HAP-1 (cell line): ENCODE results near the gene GDE1.

ENCODE experiments used
- DNase-seq, 2 experiments: peaks; one replicate each; pipeline ENCODE4 v3.0.0-alpha.2; 2016 to 2020; ENCODE audit warnings: low spot score in 2 of 2
- H3K27me3 ChIP-seq: fragments of 250-450 bp; sonication (Bioruptor Pico); 2 replicates; pipeline ENCODE4 v1.5.1; 2020; ENCODE audit warnings: low read depth, mild to moderate bottlenecking, moderate library complexity
- H3K36me3 ChIP-seq: fragments of 250-450 bp; sonication (Bioruptor Pico); replicated peaks from 2 replicates; pipeline ENCODE4 v1.5.1; 2020; ENCODE audit warnings: mild to moderate bottlenecking
- H3K4me1 ChIP-seq: fragments of 250-450 bp; sonication (Bioruptor Pico); 2 replicates; pipeline ENCODE4 v1.5.1; 2020; ENCODE audit warnings: mild to moderate bottlenecking
- H3K4me3 ChIP-seq: fragments of 250-450 bp; sonication (Bioruptor Pico); 2 replicates; pipeline ENCODE4 v1.5.1; 2020; ENCODE audit warnings: mild to moderate bottlenecking, moderate library complexity
- H3K9me3 ChIP-seq: fragments of 250-450 bp; sonication (Bioruptor Pico); 2 replicates; pipeline ENCODE4 v1.5.1; 2020; ENCODE audit warnings: mild to moderate bottlenecking, moderate library complexity
- in situ Hi-C: fragments of 300-500 bp; cut with MboI; formaldehyde crosslinking; loops from 3 replicates; pipeline ENCODE4 v1.14.3; 2020; ENCODE audit warnings: low sequenced_read_pairs, inconsistent platforms, mixed read lengths

GDE1 gene

DNA sequence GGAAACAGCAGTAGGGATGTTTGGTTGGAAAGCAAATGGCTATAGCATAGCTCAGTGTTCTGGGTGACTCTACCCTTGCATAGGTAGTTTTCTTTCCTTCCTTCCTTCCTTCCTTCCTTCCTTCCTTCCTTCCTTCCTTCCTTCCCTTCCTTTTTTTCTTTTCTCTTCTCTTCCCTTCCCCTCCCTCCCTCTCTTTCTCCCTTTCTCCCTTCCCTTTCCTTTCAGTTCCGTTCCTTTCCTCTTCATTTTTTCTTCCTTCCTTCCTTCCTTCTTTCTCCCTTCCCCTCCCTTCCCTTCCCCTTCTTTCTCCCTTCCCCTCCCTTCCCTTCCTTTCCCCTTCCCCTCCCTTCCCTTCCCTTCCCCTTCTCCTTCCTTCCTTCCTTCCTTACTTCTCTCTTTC is 31.3 kb downstream of the GDE1 start:
- Histone ChIP-seq H3K9me3 (no peaks in the 10 kb centered on the region), H3K27me3 (no peaks in the 10 kb centered on the region), H3K36me3 (no peaks in the 10 kb centered on the region), H3K4me3 (no peak overlapping the region), H3K4me1 (no peaks in the 10 kb centered on the region; the same call in 1 of the 2 replicates)
- no peak for DNase-seq
- in situ Hi-C loops = no loop called here

DNA sequence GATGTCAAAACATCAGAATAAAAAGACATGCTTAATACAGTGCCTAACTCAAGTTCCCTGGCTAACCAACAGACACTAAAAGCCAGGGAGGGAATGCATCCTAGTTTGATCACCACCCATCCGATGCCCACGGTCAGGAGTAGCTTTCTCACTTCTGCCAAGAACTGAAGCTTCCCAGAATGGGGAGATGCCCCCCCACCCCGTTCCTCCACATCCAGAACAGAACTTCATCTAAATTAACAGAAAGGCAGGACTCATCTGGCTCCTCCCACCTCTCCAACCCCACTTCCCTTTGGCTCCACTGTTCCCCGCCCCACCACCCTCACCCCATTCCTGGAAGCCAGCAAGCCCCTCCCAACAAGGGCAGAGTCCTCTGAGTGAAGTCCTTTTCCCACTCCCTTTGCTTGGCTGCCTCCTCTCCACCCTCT is 33.7 kb downstream of the GDE1 start:
- in situ Hi-C loops = no loop called here
- H3K36me3 ChIP-seq = no peaks in the 10 kb centered on the region
- H3K4me3 ChIP-seq = no peak overlapping the region
- peak in 1 of 2 experiments; percentile 12 for DNase-seq
- H3K9me3 ChIP-seq = no peaks in the 10 kb centered on the region
- no peaks in the 10 kb centered on the region for H3K27me3 ChIP-seq
- H3K4me1 ChIP-seq = no peaks in the 10 kb centered on the region; the same call in 1 of the 2 replicates

DNA sequence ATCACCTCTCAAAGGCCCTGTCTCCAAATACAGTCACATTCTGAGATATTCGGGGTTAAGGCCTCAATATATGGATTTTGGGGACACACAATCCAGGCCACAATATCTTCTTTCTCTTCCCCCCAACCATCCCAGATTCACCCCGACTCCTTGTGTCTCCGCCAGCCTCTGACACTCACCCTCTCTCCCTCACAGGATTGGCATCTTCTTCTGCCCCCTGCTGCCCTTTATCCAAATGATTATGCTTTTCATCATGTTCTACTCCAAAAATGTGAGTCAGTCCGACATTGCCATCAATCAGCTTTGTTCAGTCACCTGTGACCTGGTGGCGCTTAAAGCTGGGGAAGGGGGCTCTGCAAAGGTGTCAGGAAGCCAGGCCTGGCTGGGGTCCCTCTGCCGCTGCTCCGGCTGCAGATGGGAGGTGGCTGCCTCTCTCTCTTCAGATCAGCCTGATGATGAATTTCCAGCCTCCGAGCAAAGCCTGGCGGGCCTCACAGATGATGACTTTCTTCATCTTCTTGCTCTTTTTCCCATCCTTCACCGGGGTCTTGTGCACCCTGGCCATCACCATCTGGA is 35.1 kb downstream of the GDE1 start:
- in situ Hi-C loops = no loop called here
- DNase-seq = no peak
- Histone ChIP-seq H3K9me3 (no peaks in the 10 kb centered on the region), H3K27me3 (no peaks in the 10 kb centered on the region), H3K4me3 (no peak overlapping the region), H3K36me3 (no peaks in the 10 kb centered on the region), H3K4me1 (no peaks in the 10 kb centered on the region; the same call in 1 of the 2 replicates)

DNA sequence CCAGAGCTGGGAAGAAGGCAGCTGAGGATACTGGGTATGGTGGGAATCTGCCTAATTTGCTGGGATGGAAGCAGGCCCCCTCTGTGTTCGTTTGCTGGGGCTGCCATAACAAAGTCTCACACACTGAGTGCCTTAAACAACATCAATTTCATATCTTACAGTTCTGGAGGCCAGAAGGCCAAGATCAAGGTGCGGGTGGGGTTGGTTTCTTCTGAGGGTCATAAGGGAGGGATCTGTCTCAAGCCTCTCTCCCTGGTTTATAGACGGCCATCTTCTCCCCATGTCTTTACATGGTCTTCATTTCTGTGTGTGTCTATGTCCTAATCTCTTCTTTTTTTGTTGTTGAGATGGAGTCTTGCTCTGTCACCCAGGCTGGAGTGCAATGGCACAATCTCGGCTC is 35.8 kb downstream of the GDE1 start:
- in situ Hi-C loops = no loop called here
- DNase-seq = no peak
- H3K9me3 ChIP-seq = no peaks in the 10 kb centered on the region
- H3K27me3 ChIP-seq = no peaks in the 10 kb centered on the region
- H3K36me3 ChIP-seq = no peaks in the 10 kb centered on the region
- H3K4me3 ChIP-seq = no peak overlapping the region
- H3K4me1 ChIP-seq = no peaks in the 10 kb centered on the region; the same call in 1 of the 2 replicates

DNA sequence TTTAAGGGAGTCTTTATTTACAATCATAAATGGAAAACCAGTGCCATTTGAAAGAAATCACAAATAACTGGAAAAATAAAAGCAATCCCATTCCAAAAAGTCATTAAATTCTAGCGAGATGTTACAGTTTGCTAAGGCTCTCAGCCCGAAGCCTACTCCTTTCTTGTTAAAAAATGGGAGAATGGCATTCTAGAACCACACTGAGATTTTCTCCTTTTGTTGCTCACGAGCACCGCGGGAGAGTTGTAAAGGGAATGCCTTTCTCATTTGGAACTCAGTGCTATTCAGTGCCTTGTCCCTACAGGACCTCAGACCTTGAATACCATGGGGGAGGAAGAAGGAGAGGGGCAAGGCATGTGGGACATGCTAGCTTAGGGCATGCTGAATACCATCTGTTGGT is 36.3 kb downstream of the GDE1 start:
- Histone ChIP-seq H3K4me3 (no peak overlapping the region), H3K36me3 (no peaks in the 10 kb centered on the region), H3K27me3 (no peaks in the 10 kb centered on the region), H3K9me3 (no peaks in the 10 kb centered on the region), H3K4me1 (no peaks in the 10 kb centered on the region; the same call in 1 of the 2 replicates)
- DNase-seq = no peak
- in situ Hi-C loops = no loop called here

DNA sequence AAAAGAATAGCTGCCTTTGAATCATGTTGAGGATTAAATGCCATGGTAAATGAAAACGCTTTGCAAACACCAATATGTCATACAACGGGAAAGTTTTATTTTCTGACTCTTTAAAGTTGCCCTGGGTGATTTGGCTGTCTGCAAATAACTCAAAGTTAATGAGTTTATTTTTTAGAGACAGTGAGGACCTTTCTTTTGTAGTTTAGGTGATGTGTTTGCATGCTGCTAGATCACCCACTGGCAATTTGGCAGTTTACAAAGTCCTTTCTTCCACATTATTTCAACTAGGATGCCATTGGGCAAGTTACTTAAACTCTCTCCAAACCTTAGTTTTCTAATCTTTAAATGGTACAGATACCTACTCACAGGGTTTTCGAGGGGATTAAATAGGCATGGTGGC is 37.8 kb downstream of the GDE1 start:
- H3K27me3 ChIP-seq = no peaks in the 10 kb centered on the region
- in situ Hi-C loops = no loop called here
- no peak overlapping the region for H3K4me3 ChIP-seq
- no peak for DNase-seq
- no peaks in the 10 kb centered on the region for H3K36me3 ChIP-seq
- H3K9me3 ChIP-seq = no peaks in the 10 kb centered on the region
- H3K4me1 ChIP-seq = no peaks in the 10 kb centered on the region; the same call in 1 of the 2 replicates

DNA sequence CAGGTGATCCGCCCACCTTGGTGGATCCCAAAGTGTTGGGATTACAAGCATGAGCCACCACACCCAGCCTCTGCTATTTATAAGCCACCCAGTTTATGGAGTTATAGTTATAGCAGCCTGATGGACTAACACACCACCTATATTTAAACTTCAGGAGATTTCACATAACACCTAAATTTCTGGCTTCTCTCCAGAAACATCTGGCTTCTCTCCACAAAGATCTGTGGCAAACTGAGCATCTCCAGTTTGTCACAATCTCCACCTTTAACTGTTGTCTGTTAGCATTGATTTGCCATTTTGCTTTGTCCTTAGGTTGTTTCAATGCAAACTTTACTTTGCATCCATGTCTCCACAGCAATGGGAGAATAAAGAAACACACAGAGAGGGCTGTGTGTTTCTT is 39.6 kb downstream of the GDE1 start:
- in situ Hi-C loops = no loop called here
- Histone ChIP-seq H3K27me3 (no peaks in the 10 kb centered on the region), H3K4me3 (no peak overlapping the region), H3K36me3 (no peaks in the 10 kb centered on the region), H3K4me1 (no peaks in the 10 kb centered on the region), H3K9me3 (no peaks in the 10 kb centered on the region)
- DNase-seq = no peak

DNA sequence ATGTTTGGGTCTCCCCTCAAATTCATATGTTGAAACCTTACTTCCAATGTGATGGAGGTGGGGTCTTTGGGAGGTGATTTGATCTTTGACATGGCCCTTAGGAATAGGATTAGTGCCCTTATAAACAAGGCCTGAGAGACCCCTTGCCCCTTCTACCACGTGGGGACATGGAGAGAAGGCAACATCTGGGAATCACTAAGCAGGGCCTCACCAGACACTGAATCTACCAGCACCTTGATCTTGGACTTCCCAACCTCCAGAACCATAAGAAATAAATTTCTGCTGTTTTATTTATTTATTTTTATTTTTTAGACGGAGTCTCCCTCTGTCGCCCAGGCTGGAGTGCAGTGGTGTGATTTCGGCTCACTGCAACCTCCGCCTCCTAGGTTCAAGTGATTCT is 40.1 kb downstream of the GDE1 start:
- no peak overlapping the region for H3K4me3 ChIP-seq
- H3K36me3 ChIP-seq = no peaks in the 10 kb centered on the region
- H3K9me3 ChIP-seq = no peaks in the 10 kb centered on the region

DNA sequence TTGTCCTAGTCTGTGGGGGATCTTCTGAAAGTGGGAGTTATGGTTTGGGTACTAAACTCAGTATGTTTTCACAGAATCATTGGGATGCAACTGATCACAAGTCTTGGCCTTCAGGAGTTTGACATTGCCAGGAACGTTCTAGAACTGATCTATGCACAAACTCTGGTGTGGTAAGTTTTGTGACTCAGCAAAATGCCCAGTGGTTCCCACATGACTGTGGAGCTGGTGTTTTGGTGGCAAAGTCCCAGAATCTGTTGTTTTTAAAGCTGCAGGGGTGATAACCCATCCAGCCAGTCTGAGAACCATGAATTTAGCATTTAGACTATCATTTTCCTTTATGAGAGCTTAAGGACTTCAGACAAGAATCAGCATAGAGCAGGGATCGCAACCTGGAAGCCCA is 40.6 kb downstream of the GDE1 start:
- Histone ChIP-seq H3K27me3 (no peaks in the 10 kb centered on the region), H3K4me1 (no peaks in the 10 kb centered on the region), H3K36me3 (no peaks in the 10 kb centered on the region), H3K4me3 (no peak overlapping the region), H3K9me3 (no peaks in the 10 kb centered on the region)
- no peak for DNase-seq
- in situ Hi-C loops = no loop called here

More for the DNA sequence above, 40.1 kb downstream of the GDE1 start:
- no peaks in the 10 kb centered on the region for H3K27me3 ChIP-seq
- DNase-seq = no peak
- in situ Hi-C loops = no loop called here
- H3K4me1 ChIP-seq = no peaks in the 10 kb centered on the region

DNA sequence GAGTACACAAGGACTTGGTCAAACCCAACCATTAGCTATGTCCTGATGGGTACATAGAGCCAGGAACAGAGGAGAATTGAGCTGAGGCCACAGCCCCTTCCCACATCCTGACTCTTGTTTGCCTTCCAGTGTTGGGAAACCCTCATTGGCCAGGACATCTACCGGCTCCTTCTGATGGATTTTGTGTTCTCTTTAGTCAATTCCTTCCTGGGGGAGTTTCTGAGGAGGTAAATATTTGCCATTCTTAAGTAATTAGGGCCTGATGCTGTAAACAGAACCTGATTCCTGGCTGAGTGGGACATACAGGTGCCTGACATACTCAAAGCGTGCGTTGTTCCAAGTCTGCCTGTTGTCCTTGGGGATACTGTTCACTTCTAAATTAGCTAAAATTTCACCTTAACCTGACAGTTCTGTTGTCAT is 42.6 kb downstream of the GDE1 start:
- in situ Hi-C loops = no loop called here
- Histone ChIP-seq H3K27me3 (no peaks in the 10 kb centered on the region), H3K9me3 (no peaks in the 10 kb centered on the region), H3K4me3 (no peak overlapping the region), H3K36me3 (no peaks in the 10 kb centered on the region), H3K4me1 (no peaks in the 10 kb centered on the region)
- no peak for DNase-seq

DNA sequence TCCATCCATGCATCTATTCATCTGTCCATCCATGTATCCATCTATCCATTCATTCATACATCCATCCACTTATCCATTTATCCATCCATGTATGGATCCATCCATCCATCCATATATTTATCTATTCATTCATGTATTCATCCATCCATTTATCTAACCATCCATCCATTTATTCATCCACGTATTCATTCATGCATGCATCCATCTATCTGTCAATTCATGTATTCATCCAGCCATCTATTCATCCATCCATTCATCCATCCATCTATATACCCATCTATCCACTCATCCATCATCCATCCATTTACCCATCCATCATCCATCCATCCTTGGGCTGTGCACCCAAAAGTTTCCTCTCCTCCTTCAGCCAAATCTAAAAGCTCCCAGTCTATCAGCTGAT is 43.4 kb downstream of the GDE1 start:
- no peaks in the 10 kb centered on the region for H3K4me1 ChIP-seq
- H3K4me3 ChIP-seq = no peak overlapping the region
- no peak for DNase-seq
- no peaks in the 10 kb centered on the region for H3K9me3 ChIP-seq
- no peaks in the 10 kb centered on the region for H3K27me3 ChIP-seq
- no peaks in the 10 kb centered on the region for H3K36me3 ChIP-seq
- in situ Hi-C loops = no loop called here

DNA sequence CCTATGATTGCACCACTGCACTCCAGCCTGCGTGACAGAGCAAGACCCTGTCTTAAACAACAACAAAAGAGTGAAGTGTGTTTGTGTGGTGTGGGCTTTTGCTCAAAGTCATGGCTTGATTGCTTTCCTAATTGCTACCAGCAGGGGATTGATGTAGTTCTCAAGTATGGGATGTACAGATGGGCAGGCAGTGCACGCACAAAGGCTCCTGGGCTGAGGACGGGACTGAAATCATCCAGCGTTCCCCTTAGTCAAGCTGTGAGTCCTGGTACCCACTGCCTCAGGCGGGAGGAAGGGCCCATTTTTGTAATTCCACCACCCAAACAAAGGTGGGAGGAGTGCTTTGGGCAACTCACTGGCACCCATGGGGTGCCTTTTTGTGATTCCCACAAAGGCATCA is 47.3 kb downstream of the GDE1 start:
- in situ Hi-C loops = no loop called here
- DNase-seq = no peak
- H3K4me3 ChIP-seq = no peak overlapping the region
- H3K27me3 ChIP-seq = no peaks in the 10 kb centered on the region
- H3K36me3 ChIP-seq = no peaks in the 10 kb centered on the region
- H3K9me3 ChIP-seq = no peaks in the 10 kb centered on the region
- no peaks in the 10 kb centered on the region for H3K4me1 ChIP-seq

DNA sequence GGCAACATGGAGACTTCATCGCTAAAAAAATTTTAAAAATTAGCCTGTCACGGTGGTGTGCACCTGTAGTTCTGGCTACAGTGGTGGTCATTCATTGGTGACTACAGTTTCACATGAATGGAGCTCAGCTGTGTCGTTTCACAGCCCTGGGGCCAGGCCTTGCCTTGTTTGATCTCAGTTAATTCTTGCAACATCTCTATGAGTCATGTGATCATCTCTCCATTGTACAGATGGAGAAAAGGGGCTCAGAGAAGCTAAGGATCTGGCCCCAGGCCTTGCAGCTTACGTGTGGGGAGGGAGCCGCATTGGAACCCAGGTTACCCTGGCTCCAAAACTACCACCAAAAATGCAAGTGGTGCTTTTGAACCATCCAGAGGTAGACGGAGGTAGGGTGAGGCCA is 49.4 kb downstream of the GDE1 start:
- no peak for DNase-seq
- Histone ChIP-seq H3K9me3 (0 out of 2 replicates have a peak, but pooled peaks cover 4% of the 10 kb centered on the region), H3K4me3 (no peak overlapping the region), H3K27me3 (no peaks in the 10 kb centered on the region), H3K36me3 (no peaks in the 10 kb centered on the region), H3K4me1 (no peaks in the 10 kb centered on the region)
- in situ Hi-C loops = no loop called here

DNA sequence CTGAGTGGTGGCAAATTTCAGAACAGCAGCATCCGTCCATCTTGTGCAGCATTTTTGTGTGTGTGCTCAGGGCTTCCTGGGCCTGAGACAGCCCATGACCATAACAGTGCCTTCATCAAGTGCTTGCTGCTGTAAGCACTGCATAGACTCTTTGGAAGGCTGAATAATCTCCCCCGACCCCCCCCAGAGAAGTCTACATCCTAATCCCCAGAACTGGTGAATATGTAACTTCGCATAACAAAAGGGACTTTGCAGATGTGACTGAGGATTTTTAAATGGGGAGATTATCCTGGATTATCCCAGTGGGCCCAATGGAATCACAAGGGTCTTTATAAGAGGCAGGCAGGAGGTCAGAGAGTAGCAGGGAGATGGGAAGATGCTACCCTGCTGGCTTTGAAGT is 53.6 kb downstream of the GDE1 start:
- Histone ChIP-seq H3K27me3 (no peaks in the 10 kb centered on the region), H3K36me3 (no peaks in the 10 kb centered on the region), H3K9me3 (0 out of 2 replicates have a peak, but pooled peaks cover 4% of the 10 kb centered on the region), H3K4me3 (no peak overlapping the region), H3K4me1 (no peaks in the 10 kb centered on the region)
- peak; percentile 28 to 52 for DNase-seq
- in situ Hi-C loops = no loop called here
